ENCODE measurements around the gene MRTFB.

Gene MRTFB

DNA sequence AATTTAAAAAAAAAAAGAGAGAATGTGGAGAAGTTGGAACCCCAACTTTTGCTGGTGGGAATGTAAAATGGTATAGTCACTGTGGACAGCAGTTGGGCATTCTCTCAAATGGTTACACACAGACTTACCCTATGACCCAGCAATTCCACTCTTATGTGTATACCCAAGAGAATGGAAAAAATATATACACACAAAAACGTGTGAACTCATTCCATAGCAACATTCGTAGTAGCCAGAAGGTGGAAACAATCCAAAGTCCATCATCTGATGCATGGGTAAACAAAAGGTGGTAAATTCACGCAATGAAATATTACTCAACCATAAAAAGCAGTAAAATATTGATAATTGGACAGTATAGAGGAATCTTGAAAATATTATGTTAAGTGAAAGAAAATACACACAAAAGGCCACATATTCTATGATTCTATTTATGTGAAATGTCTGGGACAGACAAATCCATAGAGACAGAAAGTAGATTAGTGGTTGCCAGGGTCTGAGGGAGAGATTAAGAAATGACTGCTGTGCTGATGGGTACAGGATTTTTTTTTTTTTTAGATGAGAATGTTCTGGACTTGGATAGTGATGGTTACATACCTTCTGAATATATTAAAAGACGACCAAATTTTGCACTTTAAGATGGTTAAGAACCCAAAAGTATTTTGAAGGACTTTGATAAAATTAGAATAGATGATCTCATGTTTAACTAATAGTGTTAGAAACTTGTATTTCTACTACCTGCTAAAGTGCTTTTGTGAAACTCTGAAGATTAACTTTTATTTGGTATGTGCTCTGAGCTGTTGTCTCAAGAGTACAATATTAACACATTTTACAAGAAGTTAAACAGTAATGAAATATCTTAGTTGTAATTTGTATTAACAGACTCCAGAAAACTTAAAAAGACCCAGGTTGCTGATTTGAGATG lies 60.9 kb downstream of the MRTFB start:
- DNase-seq: no peak

DNA sequence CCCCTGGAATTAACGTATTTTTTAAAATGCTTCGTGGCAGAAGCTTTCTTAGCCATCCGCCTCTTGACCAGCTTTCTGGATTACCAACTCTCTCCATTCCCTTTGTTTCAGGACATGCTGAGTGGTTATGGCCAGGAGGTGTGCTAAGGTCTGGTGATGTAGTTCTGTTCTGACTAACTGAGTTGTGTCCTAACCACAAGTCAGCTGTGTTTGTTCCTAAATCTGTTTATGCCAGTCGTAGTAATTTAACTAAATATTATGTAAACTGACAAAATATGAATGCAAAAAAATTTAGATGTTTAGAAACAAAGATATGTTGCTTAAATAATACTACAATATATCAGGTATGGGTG lies 61.6 kb downstream of the MRTFB start:
- DNase-seq: no peak

DNA sequence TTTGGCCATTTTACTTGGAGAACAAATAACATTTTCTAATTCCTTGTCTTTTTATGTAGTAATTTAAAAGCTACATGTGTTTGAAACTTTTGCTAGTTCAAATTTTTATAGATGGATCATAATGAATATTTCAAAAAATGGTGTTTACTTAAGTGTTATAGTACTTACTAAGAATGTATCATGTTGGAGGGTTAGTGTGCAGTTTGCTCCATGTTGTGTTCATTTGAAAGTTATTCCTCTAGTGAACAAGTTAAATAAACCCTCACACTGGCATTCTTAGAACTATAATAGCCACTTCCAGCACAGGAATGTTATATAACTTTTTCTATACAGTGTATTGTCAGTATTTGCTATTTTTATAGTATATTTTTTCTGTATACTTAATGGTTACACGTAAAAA lies 62.8 kb downstream of the MRTFB start:
- no peak for DNase-seq

DNA sequence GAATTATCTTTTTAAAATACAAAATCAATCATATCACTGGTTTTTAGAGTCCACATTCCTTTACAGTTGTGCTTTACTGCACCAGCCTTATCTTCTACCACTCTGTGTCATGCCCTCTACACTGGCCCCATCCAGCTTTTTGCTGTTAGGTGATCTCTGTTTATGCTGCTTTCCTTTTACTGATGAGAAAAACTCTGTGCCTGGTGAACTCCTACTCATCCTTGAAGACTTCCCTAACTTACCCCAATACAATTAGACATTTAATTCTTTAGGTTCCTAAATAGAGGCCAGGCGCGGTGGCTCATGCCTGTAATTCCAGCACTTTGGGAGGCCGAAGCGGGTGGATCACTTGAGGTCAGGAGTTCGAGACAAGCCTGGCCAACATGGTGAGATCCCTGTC lies 64.6 kb downstream of the MRTFB start:
- DNase-seq: no peak

DNA sequence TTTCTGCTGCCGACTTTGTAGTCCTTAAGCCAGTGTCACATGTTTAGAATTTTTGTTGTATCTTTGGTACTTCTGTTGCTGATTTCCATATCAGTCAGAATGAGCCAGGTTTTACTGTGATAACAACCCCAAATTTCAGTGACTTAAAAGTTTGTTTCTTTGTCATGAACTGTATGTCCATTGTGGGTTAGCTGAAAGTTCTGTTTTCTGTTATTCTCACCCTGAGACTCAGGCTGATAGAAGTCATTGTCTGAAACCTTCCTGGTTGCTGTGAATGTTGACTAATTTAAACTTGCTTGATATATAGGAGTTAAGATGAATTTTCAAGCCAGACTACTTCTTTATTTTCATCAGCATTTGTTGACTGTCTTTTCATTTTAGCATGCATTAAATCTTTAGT lies 68.8 kb downstream of the MRTFB start:
- no peak for DNase-seq

DNA sequence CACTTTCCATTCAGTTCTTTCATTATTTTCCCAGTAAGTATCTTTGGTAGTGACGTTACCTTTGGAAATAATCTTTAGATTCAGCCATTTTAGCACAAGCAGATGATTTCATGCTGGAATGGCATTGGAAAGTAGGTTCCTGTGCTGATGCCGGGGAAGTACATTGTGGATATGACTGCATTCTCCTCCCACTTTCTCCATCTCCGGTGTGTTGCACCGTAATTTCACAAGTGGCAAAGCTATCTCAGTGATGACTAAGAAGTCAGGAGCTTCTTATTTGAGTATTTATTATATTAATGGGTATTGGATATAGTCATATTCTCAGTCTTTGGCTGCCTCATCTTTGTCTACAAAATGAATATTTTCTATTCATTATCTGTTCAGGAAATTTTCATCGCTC lies 69.8 kb downstream of the MRTFB start:
- no peak for DNase-seq

DNA sequence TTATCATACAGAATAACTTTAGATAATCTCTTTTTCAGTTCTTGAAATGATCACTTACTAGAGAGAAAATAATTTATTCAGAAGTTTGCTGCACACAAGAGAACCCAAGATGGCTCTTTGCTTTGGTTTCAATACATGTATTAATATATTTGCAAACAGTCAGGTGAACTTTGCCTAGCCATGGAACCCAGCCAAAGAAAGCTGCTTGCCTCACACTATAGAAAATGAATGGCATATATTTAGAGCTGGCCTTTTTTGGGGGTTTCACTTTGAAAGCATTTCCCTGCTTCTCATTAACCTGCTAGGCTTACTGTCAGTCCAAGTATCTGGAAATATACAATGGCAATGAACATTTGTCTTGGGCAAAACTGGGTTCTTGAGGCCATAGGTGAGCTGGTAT lies 75.3 kb downstream of the MRTFB start:
- no peak for DNase-seq

DNA sequence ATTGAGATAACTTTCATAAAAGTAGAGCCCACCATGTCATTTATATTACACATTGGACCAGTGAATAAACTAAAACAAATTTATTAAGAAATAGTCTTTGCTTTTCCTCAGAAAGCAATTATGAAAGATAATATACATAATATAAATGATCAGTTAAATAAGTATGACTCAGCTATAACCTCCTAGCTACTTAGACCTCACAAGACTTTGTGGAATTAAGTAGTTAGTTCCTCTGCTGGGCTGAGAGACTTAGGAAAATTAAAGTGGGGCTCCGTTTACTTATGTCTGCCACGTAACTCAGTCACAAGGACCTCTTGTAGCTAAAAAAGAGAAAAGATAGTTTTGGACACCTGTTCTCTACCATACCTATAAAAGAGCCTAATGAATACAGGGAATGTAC lies 76.9 kb downstream of the MRTFB start:
- DNase-seq: no peak

DNA sequence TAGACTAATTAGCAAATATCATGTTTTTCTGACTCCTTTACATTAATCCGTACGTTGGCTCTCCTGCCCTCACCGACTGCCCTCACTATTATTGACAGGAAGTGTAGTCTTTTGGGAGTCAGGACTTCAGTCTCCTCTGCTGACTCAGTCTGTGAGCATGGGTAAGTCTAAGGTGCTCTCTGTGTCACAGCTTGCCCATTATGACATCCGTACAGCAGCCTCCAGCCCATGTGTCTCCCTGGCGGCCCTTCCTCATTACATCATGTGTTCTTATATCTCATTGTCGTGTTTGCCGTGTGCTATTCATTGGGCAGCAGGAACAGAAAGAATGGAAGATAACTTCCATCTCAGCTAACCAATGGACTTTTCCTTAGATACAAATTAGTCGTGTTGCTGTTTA lies 77.5 kb downstream of the MRTFB start:
- DNase-seq: no peak

DNA sequence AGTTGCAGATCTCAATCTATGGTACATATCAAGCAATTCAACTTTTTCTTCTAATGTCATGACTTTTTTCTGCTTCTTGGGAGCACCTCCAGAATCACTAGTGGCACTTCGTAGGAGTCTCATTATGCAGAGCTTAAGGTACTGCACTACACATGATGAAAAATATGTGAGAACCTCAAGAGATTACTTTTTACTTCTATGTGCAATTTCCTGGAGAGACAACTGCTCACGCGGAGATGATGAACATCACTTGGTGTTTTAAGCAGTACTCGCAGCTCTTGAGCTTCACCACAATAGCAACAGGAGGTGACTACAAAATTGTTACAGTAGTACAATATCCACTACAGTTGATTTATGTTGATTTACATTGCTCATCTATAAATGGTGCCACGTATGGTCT lies 79.7 kb downstream of the MRTFB start:
- DNase-seq: no peak

DNA sequence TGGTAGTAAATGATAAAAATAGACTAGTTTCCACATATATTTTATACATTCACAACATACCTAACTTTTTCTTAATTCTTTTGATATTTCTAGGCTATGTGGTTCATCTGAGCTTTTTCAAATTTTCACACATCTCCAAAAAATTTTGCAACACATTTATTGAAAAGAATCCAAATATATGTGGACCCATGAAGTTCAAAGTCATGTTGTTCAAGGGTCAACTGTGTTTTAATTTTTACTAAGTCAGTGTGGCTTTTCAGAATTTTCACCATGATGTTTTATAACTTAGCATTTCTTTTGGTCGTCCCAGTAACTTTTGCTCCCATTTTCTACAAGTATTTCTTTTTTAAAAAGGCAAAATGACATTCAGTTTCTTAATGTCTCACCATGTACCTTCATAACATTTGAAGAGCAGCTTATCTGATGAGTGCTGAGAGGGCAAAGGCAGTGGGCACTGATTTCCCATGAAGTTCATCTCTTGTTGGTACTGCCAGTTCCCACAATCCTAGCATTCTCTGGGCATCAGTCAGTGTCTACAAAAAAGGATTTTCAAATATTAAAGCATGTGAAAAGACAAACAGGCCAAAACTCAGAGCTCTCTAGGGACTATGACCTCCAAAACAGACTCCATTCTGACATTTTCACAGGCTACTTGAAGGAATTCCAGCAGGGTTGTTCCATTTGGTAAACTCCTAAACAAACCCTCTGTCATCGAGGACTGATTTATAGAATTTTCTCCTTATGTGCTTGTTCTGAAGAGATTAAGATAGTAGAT lies 80.3 kb downstream of the MRTFB start:
- no peak for DNase-seq

DNA sequence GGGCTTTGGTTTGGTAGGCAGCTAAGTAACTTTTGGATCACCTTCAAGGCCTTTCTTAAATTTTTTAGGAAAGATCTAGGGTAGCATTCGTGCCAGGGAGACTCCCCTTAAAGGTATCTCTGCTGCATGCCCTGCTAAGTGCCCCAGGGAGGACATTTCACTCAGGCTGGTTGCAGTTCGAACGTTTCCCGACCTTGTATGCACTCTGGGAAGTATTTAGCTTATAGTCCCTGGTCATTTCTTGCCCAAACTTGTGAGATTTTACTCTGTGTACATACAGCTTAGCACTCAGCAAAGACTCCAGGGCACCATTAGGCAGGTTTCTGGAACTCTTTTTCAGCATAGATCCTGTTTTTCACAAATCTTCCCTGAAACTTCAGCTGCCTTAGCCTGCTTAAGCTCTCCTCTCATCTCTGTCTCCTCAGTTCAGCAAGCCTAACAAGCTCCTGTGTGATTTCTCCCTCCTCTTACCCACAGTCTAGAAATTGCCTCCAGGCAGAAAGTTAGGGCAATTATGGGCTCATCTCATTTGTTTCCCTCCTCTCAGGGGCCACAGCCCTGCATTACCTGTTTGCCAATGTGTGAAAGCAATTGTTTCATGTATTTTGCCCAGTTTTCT lies 84.6 kb downstream of the MRTFB start:
- no peak for DNase-seq

DNA sequence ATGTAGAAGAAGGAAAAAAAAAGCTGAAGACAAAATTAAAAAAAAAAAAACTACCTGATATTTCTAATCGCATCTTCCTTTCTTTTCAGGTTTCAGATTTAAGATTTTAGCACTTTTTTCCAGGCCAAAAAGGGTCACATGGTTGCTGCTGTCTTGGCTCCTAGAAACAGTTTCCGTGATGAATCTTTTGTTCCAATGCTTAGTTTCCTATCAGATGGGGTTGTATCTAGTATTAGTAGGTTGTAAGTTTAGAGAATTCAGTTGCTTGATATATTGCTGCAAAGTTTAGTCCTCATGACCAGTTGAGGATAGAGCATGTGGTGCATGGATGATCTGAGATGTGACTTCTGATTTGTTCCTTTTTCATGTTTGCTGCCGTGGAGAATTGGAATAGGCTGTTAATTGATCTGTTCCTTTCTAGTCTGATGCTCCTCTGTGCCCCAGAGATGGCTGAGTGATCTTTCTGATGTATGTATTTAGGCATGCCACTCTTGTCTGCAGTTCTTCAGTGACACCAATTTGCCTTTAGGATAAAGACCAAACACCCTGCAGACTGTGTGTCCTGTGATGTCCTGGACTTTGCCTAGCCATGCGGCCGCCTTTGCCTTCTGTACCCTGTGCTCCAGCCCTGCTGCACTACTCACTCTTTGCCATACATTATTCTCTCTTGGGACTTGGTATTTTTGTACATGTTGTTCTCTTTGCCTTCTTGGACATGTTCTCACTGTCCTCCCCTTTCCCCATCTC lies 94.0 kb downstream of the MRTFB start:
- no peak for DNase-seq

DNA sequence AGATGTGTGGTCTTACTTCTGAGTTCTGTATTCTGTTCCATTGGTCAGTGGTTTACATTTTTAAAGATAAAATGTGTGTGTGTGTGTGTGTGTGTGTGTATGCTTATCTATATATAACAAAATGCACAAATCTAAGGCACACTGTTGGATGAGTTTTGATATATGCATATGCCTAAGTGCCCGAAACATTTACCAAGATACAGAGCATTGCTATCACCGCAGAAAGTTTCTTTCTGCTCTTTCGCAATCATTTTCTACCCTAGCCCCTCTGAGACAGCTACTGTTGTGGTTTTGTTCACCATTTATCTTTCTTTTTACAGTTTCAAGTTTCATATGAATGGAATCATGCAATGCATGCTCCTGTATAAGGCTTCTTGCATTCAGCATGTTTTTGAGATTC lies 97.0 kb downstream of the MRTFB start:
- DNase-seq: no peak

DNA sequence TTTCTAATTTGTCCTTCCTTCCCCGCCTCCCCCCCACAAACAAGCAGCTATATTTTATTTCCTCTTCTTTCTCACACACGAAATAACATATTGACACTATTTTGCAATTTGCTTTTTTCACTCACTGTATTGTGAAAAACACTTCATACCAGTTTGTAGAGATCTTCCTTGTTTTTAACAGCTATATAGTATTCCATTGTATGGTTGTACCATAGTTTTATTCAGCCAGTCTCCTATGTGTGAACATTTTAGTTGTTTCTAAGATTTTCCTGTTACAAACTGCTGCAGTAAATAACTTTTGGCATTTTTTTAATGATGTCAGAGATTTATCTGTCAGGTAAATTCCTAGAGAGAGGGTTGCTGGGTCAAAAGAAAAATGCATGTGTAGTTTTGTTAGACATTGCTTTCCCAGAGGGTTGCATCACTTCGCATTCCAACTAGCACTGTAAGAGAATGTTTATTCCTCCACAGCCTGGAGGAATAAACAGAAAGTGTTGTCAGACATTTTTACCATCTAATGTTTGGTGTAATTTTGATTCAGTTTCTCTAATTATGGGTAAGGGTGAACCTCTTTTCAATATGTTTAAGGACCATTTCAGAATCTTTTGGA lies 101.2 kb downstream of the MRTFB start:
- DNase-seq: no peak

DNA sequence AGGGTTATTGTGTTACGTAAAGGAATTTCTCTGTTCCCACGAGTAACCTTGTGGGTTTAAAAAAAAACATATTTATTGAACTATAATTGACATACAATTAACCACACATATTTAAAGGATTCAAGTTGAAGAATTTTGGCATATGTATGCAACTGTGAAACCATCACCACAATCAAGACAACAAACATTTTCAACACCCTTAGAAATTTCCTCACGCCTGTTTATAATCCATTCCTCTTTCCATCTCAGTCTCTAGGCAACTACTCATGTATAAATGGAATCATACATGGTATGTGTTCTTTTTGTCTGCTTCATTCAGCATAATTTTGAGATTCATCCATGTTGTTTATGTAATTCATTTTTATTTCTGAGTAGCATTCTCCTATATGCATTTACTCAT lies 104.0 kb downstream of the MRTFB start:
- no peak for DNase-seq

DNA sequence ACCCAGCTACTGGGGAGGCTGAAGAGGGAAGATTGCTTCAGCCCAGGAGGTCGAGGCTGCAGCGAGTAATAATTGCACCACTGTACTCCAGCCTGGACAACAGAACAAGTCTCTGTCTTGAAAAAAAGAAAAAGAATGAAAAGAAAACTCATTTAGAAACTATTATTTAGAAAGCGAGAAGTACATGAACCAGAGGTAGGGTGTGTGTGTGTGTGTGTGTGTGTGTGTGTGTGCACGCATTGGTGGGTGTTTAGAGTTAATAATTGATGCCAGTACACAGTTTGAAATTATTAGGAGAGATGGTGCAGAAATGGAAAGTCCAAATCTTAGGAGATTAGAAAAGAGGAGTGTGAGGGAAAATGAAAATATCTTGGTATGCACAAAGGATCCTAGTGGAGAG lies 106.6 kb downstream of the MRTFB start:
- no peak for DNase-seq

DNA sequence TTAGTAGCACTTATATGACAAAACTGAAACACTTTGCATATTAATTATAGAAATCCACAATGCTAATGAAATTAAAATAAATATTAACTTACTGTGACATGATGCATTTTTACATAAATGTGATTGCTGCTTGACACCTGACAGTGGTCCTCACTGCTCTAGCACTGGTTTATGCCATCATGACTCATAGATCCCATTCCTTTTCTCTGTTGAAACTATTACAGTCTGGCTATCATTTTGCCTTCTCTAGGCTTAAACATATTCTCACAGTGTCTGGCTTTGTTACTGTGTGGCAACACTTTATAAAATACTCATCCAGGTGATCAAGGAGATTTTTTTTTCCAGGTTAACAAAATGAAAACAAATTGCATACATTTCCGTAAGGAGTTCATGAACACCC lies 108.0 kb downstream of the MRTFB start:
- no peak for DNase-seq

DNA sequence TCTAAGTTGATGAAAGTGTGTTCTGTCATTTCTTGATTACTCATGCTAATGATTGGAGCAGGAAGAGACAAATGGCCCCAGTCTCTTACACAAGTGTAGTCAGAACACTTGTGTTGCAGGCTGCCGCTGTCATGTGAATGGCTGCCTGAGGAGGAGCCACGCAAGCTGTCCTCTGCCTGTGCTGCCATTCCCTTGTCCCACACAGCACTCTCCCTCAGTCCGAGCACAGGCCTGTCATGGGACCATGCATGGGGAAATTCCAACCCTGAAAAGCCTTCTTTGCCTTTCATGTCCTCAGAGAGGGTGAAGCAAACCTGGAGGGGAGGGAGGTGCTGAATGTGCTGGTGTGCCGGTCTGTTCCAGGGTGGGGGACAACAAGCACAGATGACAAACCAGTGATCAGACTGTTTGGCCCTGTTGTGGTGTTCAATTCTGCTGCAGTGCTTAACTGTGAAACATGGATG lies 109.4 kb downstream of the MRTFB start:
- DNase-seq: no peak

DNA sequence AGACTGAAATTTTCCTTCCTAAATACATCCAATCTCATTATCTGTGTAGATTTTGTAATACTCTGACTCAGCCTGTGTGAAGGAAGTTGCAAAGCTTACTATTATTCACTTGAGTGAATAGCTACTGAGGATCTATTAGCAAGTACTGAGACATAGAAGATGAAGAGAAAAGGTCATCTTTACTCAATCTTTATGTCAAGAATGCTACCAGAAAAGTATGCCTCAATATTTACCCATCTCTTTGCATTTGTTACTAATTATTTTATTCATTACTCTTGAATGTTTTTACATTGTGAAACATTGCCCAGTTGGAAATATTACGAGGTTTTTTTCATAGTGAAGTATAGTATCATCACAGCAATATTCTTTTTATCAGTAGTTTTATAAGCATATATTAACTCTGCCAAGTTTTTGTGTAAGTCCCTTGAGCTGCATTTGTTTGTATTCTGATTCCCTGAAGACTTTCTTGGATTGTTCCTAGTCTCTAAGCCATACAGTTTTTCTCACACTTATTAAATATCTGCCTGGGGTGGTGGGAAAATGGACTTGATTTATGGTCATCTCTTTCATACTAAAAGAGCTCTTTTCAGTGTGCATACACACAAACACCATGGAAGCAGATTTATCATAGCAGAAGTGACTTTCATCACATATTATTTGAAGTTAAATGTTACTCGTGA lies 110.4 kb downstream of the MRTFB start:
- DNase-seq: no peak

DNA sequence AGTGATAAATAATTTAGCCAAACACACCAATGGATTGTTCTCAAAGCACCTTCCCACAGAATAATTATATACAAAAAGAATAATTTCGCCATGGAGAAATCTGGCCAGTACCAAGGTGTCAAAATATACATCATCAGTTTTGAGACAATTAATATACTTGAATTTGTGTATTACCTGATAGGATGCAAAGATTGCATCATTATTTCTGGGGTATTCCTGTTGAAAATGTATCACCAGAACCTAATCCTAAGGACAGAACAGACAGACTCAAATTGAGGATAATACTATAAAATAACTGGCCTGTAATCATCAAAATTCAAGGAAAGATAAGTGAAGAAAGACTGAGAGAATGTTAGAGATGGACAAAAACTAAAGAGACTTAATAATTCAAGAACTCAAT lies 111.9 kb downstream of the MRTFB start:
- DNase-seq: no peak

Data from amygdala (tissue), 56 donors.